Left renal pelvis (tissue), 4 donors: ENCODE results near the gene DHX29. TPM values are rescaled to one million over a fixed set of nuclear protein-coding genes. Genes with fewer than 3 reads are reported as not detected.

ENCODE experiments used
- DNase-seq, 4 donors: peaks; one replicate each; pipeline ENCODE4 v3.0.0-alpha.2; 2013; ENCODE audit warnings: low read depth in 4 of 4, low spot score in 3 of 4
- polyA plus RNA-seq, 4 donors: library from polyadenylated mRNA; unstranded; fragments of 120-200 nt; gene quantifications; one replicate each; pipeline ENCODE4 v1.2.1, GENCODE V29; 2013; ENCODE audit not compliant: insufficient read length in 4 of 4

Gene DHX29
- polyA plus RNA-seq, 4 donors: 33.2 to 50.5 (median 42.3) TPM

GRCh38 chr5:55316289-55316688 is 8.8 kb upstream of the DHX29 start:
- no peak for DNase-seq

- no peak for DNase-seq
These were observed 6.5 kb upstream of the DHX29 start for GRCh38 chr5:55313870-55314617.

GRCh38 chr5:55308254-55308836 is 851 bp upstream of the DHX29 start:
- peak in 1 of 4 donors; percentile 24 for DNase-seq

GRCh38 chr5:55306641-55307382 is 682 bp downstream of the DHX29 start:
- no peak for DNase-seq

GRCh38 chr5:55305345-55305744 is 2.1 kb downstream of the DHX29 start:
- no peak for DNase-seq

- no peak for DNase-seq
These were observed 2.9 kb downstream of the DHX29 start for GRCh38 chr5:55304584-55304983.

- no peak for DNase-seq
These were observed 4.2 kb downstream of the DHX29 start for GRCh38 chr5:55303238-55303690.

GRCh38 chr5:55300890-55301289 is 6.6 kb downstream of the DHX29 start:
- no peak for DNase-seq

GRCh38 chr5:55294935-55295334 is 12.6 kb downstream of the DHX29 start:
- DNase-seq: no peak

GRCh38 chr5:55290991-55291390 is 16.5 kb downstream of the DHX29 start:
- no peak for DNase-seq

GRCh38 chr5:55289808-55290207 is 17.7 kb downstream of the DHX29 start:
- DNase-seq: no peak

- DNase-seq: no peak
These were observed 21.0 kb downstream of the DHX29 start for GRCh38 chr5:55286411-55286933.

GRCh38 chr5:55278778-55279177 is 28.7 kb downstream of the DHX29 start:
- no peak for DNase-seq

- DNase-seq: no peak
These were observed 30.7 kb downstream of the DHX29 start for GRCh38 chr5:55276771-55277170.

GRCh38 chr5:55258339-55258738 is 49.2 kb downstream of the DHX29 start:
- DNase-seq: no peak

- DNase-seq: no peak
These were observed 52.7 kb downstream of the DHX29 start for GRCh38 chr5:55254802-55255201.

- DNase-seq: no peak
These were observed 57.4 kb downstream of the DHX29 start for GRCh38 chr5:55250064-55250463.

GRCh38 chr5:55241746-55242145 is 65.7 kb downstream of the DHX29 start:
- DNase-seq: peak in 2 of 4 donors; percentile 32 to 46

GRCh38 chr5:55236800-55237199 is 70.7 kb downstream of the DHX29 start:
- DNase-seq: no peak

GRCh38 chr5:55234121-55234700 is 73.3 kb downstream of the DHX29 start:
- DNase-seq: peak in 1 of 4 donors; percentile 37
